Hippocampal formation (tissue), 2 donors: ENCODE results near the gene NAV2.

Experiments
- DNase-seq, 2 donors: peaks; one replicate each; lab custom pipeline; 2025; lab: John Stamatoyannopoulos, UW

NAV2 gene

DNA sequence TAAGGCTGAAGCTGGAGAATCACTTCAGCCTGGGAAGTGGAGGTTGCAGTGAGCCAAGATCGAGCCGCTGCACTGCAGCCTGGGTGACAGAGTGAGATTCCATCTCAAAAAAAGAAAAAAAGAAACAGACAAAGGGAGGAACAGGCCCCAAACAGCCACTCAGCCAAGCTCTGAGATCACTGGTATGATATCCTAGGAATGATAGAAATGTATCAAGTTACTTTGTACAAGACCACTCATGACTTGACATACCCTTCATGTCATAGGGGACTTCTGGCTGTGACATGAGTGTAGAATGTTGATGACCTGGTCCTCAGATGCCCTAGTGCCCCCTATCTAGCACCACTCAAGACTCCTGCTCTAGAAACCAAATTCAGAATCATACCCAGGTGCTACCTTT is 216.5 kb downstream of the NAV2 start:
- no peak for DNase-seq

DNA sequence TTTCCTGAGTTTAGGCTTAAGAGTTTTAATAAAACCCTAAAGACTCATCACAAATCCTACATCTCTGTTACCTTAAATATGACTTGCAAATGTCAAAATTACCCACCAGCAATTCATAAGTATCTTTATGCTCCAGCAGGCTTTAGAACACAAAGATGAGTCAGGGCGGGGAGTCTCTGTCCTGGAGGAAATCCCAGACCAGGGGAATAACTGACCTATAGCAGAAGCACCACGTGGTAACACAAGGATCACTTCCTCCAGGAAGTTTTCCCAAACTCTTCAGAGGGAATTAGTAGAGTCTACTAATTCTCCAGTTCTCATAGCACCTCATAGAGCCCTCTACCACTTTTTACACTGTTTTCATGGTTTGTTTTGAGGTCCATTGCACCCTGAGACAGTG is 217.0 kb downstream of the NAV2 start:
- no peak for DNase-seq

GRCh38 chr11:19931141-19931770 is 218.6 kb downstream of the NAV2 start:
- no peak for DNase-seq

DNA sequence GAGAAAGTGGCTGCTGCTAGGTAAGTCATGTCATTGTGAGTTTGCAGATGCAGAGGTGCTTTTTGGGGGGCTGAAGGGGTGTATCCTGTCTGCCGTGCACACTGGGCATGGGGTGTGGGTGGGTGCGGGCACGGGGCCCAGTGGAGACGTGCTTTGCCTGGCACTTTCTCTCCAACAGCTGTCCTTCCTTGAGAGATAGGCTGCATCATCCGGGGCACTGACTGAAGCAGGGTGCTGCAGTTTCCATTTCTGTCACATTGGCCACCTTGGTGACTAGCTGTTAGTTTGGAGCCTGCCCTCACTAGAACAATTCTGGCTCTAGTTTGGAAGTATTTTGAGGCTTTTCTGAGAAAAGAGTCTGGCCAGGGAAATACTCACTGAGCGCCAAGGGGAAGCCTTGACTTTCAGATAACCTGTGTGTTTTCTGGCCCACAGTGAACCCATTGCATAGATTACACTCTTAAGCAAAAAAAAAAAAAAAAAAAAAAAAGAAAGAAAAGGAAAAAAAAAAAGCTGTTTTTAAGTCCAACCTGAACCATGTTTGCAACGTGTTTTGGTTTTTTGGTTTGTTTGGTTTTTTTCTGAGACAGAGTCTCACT is 219.2 kb downstream of the NAV2 start:
- DNase-seq, result no peak

GRCh38 chr11:19933132-19933735 is 220.6 kb downstream of the NAV2 start:
- no peak for DNase-seq

DNA sequence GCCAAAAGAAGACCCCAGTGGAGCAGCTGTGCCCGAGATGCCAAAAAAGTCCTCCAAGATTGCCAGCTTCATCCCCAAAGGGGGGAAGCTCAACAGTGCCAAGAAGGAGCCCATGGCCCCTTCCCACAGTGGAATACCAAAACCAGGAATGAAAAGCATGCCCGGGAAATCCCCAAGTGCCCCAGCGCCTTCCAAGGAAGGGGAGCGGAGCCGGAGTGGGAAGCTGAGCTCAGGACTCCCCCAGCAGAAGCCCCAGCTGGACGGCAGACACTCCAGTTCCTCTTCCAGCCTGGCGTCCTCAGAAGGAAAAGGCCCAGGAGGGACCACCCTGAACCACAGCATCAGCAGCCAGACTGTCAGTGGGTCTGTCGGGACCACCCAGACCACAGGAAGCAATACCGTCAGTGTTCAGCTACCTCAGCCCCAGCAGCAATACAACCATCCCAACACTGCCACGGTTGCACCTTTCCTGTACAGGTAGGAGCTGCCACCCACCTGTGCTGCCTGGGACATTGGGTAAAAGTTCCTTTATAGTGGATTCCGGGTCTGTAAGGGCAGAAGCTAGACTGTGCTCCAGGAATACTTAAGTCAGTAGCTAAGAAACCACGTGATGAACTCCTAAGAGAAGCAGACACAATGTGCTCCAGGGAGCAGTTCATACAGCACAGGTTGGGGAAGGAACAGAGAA is 221.3 kb downstream of the NAV2 start:
- DNase-seq, result no peak

- DNase-seq, result no peak
Measured at GRCh38 chr11:19934828-19935259, 222.2 kb downstream of the NAV2 start.

GRCh38 chr11:19935507-19935906 is 222.9 kb downstream of the NAV2 start:
- no peak for DNase-seq

- no peak for DNase-seq
Measured at GRCh38 chr11:19936461-19936860, 223.8 kb downstream of the NAV2 start.

- DNase-seq, result no peak
Measured at GRCh38 chr11:19938169-19938856, 225.7 kb downstream of the NAV2 start.

DNA sequence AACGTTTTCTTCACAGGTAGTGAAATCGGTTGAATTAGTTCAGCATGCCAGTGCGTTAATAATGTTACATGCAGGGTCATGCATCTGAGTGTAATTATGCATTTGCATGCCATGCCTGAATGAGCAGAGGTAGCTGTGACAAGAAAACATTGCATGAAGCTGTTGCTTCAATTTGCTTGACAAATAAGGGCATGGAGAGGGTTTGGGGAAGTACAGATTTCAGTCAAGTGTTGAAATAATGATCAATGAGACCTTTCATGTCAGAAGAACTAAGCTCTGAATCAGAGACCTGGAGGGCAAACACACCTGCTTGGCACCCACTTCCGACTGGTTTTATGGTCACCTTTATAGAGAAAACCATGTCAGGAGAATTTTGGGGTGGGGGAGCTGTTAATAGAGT is 226.2 kb downstream of the NAV2 start:
- DNase-seq, result no peak

DNA sequence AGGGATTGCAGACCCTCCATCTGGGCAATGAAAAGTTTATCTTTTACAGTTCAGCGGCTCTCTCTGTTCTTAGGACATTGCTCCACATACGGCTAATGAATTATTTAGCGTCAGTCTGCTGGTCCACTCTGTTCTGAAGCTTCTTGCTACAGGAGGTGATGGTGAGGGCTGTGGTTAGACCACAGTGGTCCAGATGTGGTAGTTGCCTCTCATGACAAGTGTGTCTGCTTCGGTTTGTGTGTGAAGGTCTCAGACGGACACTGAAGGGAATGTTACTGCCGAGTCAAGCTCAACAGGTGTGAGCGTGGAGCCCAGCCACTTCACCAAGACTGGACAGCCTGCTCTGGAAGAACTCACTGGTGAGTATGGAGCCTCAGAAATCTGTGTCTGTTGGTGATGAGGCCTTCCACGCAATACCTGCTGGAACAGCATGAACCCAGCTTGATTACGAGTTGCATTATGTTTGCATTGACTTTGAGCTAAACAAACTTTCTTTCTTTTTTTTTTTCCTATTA is 226.8 kb downstream of the NAV2 start:
- no peak for DNase-seq

- no peak for DNase-seq
Measured at GRCh38 chr11:19940831-19941230, 228.2 kb downstream of the NAV2 start.

DNA sequence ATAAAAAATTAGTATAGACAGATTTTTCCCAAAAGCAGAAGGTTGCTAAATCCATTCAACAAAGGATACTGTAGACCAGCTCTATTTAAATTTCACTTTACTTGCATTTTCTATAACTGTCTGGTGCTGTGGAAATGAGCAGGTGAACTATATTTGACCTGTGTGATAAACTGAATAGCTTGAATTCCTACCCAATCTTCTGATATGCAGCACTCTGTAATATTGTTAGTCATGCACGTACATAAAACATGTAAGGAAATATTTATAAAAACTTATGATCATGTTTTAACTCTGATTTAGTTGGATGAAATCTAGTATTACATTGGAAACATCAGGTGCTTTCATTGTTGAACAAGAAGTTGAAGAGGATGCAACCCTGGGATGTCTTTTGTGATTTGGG is 234.0 kb downstream of the NAV2 start:
- DNase-seq, result no peak

GRCh38 chr11:19947537-19948114 is 235.0 kb downstream of the NAV2 start:
- DNase-seq, result no peak

GRCh38 chr11:19949606-19950005 is 237.0 kb downstream of the NAV2 start:
- DNase-seq, result no peak

- DNase-seq, result peak in 1 of 2 donors; percentile 61
Measured at GRCh38 chr11:19951558-19952115, 239.0 kb downstream of the NAV2 start.

- no peak for DNase-seq
Measured at GRCh38 chr11:19952116-19952605, 239.5 kb downstream of the NAV2 start.

DNA sequence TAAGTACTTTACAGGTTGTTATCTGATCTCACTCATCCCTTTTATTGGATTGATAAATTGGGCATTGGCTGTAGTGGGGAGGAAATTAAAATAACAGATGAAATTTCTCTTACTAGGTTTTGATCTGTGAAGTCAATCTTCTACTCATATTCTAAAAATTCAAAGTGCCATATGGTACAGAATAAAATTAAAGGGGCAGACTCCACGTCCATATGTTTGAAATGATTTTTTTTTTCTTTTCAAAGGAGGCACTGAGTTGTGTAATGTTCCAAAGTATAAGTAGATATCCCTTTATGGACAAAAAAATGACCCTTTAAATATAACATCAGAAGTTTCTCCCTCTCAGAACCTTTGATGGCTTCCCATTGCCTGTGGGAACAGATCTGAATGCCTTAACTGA is 240.3 kb downstream of the NAV2 start:
- DNase-seq, result no peak

- no peak for DNase-seq
Measured at GRCh38 chr11:19953336-19953735, 240.7 kb downstream of the NAV2 start.

- peak; percentile 22 to 77 for DNase-seq
Measured at GRCh38 chr11:19953909-19954308, 241.3 kb downstream of the NAV2 start.
